ENCODE data around the gene NOSIP. TPM values are rescaled to one million over a fixed set of nuclear protein-coding genes. Genes with fewer than 3 reads are reported as not detected.

Gene NOSIP
- total RNA-seq, 1 experiment from 2014 or later: 97.9 TPM

DNA sequence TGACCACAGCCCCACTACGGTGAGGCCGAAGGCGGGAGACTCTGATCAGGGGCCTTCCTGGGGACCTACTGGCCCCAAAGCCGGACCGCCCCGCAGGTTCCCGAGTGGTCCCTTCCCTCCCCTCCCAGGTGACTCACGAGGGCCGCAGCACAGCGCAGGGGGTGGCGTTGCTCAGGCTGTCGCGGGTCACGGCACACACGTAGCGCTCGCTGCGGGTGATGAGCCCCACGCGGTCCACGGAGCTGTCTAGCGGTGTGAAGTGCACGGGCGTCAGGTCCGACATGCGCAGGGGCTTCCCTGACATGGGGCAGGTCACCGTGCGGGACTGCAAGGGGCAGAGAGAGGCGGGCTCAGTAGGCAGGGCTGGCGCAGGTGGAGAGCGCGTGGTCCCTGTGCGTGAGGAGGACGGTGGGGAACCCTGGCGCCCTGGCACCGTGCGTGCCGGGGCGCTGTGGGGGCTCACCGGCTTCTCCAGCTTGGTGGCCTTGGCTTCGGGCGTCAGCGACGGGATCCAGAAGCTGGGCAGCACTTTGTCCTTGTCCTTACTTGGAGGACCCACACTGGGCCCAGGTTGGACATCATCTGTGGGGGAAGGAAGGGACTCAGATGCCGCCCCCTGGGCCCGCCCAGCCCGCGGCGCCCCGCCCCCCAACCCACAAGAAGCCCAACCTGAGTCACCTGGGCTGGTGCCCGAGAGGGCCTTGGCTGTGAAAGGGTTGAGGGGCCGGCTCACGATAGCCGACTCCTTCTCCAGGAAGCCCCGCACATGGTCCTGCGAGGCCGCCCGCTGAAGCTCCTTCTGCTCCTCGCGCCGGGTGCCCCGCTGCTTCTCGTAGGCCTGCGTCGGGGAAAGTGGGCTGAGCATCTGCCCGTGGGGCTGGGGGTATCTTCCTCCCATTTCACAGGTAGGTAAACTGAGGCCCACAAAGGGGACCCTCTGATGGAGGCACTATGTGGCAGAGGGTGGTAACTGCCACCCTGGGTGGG lies 23.7 kb downstream of the NOSIP start (continued):
- TF ChIP-seq TP53 (CRISPR knock-in tag; IDR thresholded peaks at IDR 0.05): peak; percentile 90

DNA sequence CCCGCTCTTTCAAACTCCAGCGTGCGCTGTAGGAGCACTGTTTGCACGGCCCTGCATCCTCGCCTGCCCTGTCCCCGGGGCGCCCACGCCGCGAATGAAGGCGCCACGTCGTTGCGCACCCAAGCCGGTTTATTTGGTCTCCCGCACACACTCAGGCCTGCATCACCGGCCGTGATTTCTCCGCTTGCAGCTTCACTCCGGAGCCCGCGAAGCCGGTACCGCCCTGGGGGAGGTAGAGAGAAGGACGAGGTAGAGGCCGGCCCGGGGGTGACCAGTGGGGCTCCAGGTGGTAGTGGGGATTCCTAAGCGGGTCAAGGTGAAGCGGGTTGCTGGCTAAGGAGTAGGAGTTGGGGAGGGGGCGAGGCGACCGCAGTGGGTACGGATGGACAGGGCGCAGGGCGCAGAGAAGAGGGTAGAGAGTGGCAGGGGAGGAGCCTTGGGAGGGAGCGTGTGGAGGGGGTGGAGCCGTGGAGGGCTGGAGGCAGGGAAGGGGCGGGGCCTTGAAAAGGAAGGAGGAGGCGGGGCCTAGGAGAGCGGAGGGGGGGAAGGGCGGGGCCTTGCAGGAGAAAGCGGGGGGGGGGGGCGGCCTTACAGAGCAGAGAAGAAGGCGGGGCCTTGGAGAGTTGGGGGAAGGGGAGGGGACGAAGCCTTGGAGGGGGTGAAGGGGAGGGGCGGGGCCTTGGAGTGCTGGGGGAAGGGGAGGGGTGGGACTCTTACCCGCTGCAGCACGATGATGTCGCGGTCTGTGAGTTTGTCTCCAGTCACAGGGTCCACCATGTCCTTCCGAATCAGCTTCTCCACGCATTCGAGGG lies 24.6 kb downstream of the NOSIP start:
- peak overlapping the region; percentile 70 for H3K4me3 Mint-ChIP-seq
- H3K36me3 Mint-ChIP-seq: peaks cover 28% of the 10 kb centered on the region
- ATAC-seq (peak; percentile 79), DNase-seq (ENCODE audit: low spot score) (peak; percentile 95)
- ChIA-PET POLR2A (interaction anchor here (0.7 to 1.1 kb wide), 2 partner anchors 9 to 60 kb away, joined by 4 to 6 read pairs; partner anchors contain the start of gene RPS11), CTCF (interaction anchor here (1.1 to 7.6 kb wide), 4 partner anchors 9 to 80 kb away, joined by 3 to 95 read pairs (median 5); no protein-coding TSS in a partner anchor)
- no peaks in the 10 kb centered on the region for H3K27me3 Mint-ChIP-seq (ENCODE audit: low read depth)
- no peaks in the 10 kb centered on the region for H3K9me3 Mint-ChIP-seq
- TF ChIP-seq, protein P1, sequence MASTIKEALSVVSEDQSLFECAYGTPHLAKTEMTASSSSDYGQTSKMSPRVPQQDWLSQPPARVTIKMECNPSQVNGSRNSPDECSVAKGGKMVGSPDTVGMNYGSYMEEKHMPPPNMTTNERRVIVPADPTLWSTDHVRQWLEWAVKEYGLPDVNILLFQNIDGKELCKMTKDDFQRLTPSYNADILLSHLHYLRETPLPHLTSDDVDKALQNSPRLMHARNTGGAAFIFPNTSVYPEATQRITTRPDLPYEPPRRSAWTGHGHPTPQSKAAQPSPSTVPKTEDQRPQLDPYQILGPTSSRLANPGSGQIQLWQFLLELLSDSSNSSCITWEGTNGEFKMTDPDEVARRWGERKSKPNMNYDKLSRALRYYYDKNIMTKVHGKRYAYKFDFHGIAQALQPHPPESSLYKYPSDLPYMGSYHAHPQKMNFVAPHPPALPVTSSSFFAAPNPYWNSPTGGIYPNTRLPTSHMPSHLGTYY (CRISPR knock-in tag; IDR thresholded peaks at IDR 0.05): no peak
- TF ChIP-seq, protein P2, sequence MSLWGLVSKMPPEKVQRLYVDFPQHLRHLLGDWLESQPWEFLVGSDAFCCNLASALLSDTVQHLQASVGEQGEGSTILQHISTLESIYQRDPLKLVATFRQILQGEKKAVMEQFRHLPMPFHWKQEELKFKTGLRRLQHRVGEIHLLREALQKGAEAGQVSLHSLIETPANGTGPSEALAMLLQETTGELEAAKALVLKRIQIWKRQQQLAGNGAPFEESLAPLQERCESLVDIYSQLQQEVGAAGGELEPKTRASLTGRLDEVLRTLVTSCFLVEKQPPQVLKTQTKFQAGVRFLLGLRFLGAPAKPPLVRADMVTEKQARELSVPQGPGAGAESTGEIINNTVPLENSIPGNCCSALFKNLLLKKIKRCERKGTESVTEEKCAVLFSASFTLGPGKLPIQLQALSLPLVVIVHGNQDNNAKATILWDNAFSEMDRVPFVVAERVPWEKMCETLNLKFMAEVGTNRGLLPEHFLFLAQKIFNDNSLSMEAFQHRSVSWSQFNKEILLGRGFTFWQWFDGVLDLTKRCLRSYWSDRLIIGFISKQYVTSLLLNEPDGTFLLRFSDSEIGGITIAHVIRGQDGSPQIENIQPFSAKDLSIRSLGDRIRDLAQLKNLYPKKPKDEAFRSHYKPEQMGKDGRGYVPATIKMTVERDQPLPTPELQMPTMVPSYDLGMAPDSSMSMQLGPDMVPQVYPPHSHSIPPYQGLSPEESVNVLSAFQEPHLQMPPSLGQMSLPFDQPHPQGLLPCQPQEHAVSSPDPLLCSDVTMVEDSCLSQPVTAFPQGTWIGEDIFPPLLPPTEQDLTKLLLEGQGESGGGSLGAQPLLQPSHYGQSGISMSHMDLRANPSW (CRISPR knock-in tag; conservative IDR thresholded peaks at IDR 0.05; ENCODE audit: low read depth): no peak
- TF ChIP-seq, protein P3, sequence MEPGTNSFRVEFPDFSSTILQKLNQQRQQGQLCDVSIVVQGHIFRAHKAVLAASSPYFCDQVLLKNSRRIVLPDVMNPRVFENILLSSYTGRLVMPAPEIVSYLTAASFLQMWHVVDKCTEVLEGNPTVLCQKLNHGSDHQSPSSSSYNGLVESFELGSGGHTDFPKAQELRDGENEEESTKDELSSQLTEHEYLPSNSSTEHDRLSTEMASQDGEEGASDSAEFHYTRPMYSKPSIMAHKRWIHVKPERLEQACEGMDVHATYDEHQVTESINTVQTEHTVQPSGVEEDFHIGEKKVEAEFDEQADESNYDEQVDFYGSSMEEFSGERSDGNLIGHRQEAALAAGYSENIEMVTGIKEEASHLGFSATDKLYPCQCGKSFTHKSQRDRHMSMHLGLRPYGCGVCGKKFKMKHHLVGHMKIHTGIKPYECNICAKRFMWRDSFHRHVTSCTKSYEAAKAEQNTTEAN (CRISPR knock-in tag; IDR thresholded peaks at IDR 0.05): 0 out of 2 replicates have a peak, but pooled peaks have one; percentile 0
- TF ChIP-seq TP53 (CRISPR knock-in tag; IDR thresholded peaks at IDR 0.05): no peak
- TF ChIP-seq SP1 (CRISPR knock-in tag; conservative IDR thresholded peaks at IDR 0.05): peak; percentile 34; the same call in 1 of the 2 replicates
- H3K27ac Mint-ChIP-seq: peak overlapping the region; percentile 89
- H3K4me1 Mint-ChIP-seq: peaks cover 21% of the 10 kb centered on the region

DNA sequence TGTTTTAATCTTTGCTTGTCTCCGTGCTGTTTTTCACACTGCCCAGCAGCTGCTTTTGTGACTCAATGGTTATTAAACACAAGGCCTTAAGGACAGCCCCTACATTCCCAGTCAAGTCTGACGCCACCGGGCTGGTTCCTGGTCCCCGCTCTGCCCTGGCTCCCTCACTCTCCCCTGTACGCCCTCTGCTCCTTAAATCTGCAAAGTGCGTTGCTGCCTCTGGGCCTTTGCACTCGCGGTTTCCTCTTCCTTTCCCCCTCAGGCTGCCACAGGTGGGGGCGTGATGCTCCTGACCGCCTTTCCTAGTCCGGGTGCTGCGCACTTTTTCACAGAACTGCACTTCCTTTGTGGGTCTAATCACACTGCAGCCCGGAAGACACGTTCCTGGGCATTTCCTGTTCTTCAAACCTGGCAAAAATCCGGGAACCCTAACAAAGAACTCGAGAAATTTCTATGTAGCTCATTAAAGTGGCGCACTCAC lies 25.6 kb downstream of the NOSIP start:
- Mint-ChIP-seq H3K9me3 (no peaks in the 10 kb centered on the region), H3K4me3 (no peak overlapping the region), H3K27ac (peak overlapping the region; percentile 58; the same call in 1 of the 2 replicates), H3K4me1 (peaks cover 11% of the 10 kb centered on the region), H3K27me3 (ENCODE audit: low read depth) (no peaks in the 10 kb centered on the region), H3K36me3 (peaks cover 27% of the 10 kb centered on the region)
- CTCF ChIA-PET: interaction anchor here (0.7 to 1.6 kb wide), 2 partner anchors 8 to 38 kb away, joined by 3 to 7 read pairs; no protein-coding TSS in a partner anchor
- ATAC-seq (no peak), DNase-seq (ENCODE audit: low spot score) (no peak)
- TF ChIP-seq ZNF416 (CRISPR knock-in tag; IDR thresholded peaks at IDR 0.05) (no peak), GTF2I (CRISPR knock-in tag; conservative IDR thresholded peaks at IDR 0.05) (no peak)
- POLR2A ChIA-PET: no interaction called here

DNA sequence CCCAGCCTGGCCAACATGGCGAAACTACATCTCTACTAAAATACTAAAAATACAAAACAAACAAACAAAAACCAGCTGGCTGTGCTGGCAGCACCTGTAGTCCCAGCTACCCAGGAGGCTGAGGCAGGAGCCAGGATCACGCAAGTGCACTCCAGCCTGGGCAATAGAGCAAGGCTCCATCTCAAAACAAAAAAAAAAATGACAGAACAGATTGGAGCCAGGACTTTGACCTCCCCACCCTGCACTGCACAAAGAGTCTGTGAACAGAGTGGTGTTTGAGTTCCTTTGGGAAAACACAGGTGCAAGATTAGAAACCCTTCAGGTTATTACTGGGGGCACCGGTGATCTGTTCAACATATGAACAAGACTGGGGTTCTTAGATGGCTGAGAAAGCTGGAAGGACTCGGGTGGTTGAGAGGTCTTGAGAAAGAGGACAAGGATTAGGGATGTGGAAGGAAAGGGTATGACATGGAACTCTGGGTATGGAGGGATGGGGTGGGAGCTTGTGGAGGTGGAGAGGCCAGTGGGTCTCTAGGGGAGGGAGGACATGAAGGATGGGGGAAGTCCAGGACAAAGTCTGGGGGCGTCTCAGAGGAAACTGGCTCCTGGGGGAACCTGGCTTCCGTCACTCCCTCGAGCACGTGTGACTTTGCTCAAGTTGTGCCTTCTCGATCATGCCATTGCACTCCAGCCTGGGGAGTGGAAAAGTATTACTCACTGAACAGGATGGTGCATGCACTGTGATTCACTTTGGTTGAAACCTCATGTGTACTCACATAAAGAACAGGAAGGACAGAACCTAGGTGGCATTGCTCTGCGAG lies 26.7 kb downstream of the NOSIP start:
- ChIA-PET CTCF (interaction anchor here (0.6 to 2.5 kb wide), 2 partner anchors 18 to 179 kb away, joined by 3 to 8 read pairs; no protein-coding TSS in a partner anchor), POLR2A (interaction anchor here (0.6 to 0.7 kb wide), 2 partner anchors 58 to 71 kb away, joined by 3 to 5 read pairs; no protein-coding TSS in a partner anchor)

More for the DNA sequence above, 26.7 kb downstream of the NOSIP start:
- no peak for DNase-seq (ENCODE audit: low spot score)
- Mint-ChIP-seq H3K4me3 (no peak overlapping the region), H3K36me3 (peaks cover 16% of the 10 kb centered on the region), H3K4me1 (peaks cover 9% of the 10 kb centered on the region), H3K9me3 (no peaks in the 10 kb centered on the region), H3K27ac (no peak overlapping the region; the same call in 1 of the 2 replicates), H3K27me3 (ENCODE audit: low read depth) (no peaks in the 10 kb centered on the region)
- no peak for ATAC-seq
- TF ChIP-seq GABPB1 (CRISPR knock-in tag; IDR thresholded peaks at IDR 0.05) (no peak), GRHL2 (CRISPR knock-in tag; IDR thresholded peaks at IDR 0.05; ENCODE audit: insufficient replicate concordance, severe bottlenecking) (no peak), NFE2L1 (CRISPR knock-in tag; IDR thresholded peaks at IDR 0.05) (no peak), NFATC4 (CRISPR knock-in tag; IDR thresholded peaks at IDR 0.05) (no peak), JUN (CRISPR knock-in tag; IDR thresholded peaks at IDR 0.05) (no peak), NR1H2 (CRISPR knock-in tag; IDR thresholded peaks at IDR 0.05) (no peak)
- TF ChIP-seq, protein P4, sequence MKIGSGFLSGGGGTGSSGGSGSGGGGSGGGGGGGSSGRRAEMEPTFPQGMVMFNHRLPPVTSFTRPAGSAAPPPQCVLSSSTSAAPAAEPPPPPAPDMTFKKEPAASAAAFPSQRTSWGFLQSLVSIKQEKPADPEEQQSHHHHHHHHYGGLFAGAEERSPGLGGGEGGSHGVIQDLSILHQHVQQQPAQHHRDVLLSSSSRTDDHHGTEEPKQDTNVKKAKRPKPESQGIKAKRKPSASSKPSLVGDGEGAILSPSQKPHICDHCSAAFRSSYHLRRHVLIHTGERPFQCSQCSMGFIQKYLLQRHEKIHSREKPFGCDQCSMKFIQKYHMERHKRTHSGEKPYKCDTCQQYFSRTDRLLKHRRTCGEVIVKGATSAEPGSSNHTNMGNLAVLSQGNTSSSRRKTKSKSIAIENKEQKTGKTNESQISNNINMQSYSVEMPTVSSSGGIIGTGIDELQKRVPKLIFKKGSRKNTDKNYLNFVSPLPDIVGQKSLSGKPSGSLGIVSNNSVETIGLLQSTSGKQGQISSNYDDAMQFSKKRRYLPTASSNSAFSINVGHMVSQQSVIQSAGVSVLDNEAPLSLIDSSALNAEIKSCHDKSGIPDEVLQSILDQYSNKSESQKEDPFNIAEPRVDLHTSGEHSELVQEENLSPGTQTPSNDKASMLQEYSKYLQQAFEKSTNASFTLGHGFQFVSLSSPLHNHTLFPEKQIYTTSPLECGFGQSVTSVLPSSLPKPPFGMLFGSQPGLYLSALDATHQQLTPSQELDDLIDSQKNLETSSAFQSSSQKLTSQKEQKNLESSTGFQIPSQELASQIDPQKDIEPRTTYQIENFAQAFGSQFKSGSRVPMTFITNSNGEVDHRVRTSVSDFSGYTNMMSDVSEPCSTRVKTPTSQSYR (CRISPR knock-in tag; IDR thresholded peaks at IDR 0.05): no peak
- TF ChIP-seq, protein P5, sequence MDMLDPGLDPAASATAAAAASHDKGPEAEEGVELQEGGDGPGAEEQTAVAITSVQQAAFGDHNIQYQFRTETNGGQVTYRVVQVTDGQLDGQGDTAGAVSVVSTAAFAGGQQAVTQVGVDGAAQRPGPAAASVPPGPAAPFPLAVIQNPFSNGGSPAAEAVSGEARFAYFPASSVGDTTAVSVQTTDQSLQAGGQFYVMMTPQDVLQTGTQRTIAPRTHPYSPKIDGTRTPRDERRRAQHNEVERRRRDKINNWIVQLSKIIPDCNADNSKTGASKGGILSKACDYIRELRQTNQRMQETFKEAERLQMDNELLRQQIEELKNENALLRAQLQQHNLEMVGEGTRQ (CRISPR knock-in tag; IDR thresholded peaks at IDR 0.05): no peak
